NT2/D1 (cell line): Measurements from ENCODE around the gene PRKRA.

Experiments used
- SUZ12 ChIP-seq: IDR thresholded peaks from 2 replicates; pipeline ENCODE4 v1.6.1; 2011; ENCODE audit not compliant: insufficient read length, insufficient read depth; ENCODE audit errors: extremely low read depth
- YY1 ChIP-seq: IDR thresholded peaks from 2 replicates; pipeline ENCODE4 v1.6.1; 2011; ENCODE audit not compliant: insufficient read length, insufficient read depth
- ZNF274 ChIP-seq: IDR thresholded peaks from 2 replicates; pipeline ENCODE4 v1.6.1; 2011; ENCODE audit warnings: mild to moderate bottlenecking, low read depth, low read length

- TF ChIP-seq YY1 = no peak
- no peak for TF ChIP-seq ZNF274
- no peak for TF ChIP-seq SUZ12
Observed at GRCh38 chr2:178412047-178412446, 38.9 kb downstream of the PRKRA start.
